HG02571 (cell line): ENCODE data around the gene ADISSP.
A peak's percentile ranks its signal among the peaks of the same experiment; 100 is the strongest.

Experiments
- ATAC-seq: cut with Tn5 transposase; IDR thresholded peaks from one replicate; pipeline ENCODE4 v1.9.1; 2021; ENCODE audit warnings: mild to moderate bottlenecking, moderate library complexity; ENCODE audit not compliant: unreplicated experiment

Gene ADISSP

GRCh38 chr20:3767427-3768341 is at the start of gene ADISSP:
ADISSP (minus strand) TSS chr20:3767753; CDS start chr20:3760100, 7,653 bp downstream.
- ATAC-seq, result peak; percentile 95

DNA sequence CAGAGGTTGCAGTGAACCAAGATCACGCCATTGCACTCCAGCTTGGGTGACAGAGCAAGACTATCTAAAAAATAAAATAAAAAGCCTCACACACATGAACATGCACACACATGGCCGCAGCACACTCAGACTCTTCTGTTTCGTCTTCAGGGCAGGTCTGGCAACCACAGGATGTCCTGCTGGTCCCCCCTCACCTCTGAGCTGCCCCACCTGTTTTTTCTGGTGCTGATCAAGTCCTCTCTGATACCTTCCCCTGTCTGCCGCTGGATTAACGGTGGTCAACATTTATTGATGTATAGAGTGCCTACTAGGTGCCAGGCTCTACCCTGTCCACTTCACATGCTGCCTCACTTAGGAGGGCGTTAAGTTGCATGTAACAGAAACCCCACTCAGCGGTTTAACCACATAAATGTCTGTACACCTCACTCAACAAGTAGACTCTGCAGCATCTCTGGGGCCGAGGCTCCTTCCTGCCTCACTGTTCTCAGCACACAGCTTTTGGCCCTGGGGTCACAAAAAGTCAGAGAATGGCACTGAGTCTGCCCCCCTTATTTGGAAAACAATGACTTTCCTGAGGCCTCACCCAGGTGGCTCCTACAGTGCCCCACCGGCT is 48.3 kb upstream of the ADISSP start:
- ATAC-seq, result no peak

GRCh38 chr20:3814928-3815495 is 47.5 kb upstream of the ADISSP start:
- ATAC-seq, result no peak

DNA sequence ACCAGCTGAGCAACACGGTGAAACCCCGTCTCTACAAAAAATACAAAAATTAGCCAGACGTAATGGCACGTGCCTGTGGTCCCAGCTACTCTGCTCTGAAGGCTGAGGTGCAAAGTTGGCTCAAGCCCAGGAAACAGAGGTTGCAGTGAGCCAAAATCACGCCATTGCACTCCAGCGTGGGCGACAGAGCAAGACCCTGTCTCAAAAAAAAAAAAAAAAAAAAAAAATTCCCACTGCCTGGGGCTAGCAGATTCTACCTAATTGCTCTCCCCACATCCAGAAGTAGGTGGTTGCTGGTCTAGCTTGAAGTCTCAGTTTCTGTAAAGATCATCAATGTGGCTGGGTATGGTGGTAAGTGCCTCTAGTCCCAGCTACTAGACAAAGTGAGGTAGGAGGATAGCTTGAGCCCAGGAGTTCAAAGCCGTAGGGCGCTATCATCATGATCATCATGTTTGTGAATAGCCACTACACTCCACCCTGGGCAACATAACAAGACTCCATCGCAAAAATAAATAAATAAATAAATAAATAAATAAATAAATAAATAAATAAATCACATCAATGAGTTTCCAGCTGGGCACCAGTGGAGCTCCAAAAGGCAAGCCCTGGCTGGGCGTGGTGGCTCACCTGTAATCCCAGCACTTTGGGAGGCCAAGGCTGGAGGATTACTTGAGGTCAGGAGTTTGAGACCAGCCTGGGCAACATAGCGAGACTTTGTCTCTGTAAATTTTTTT is 46.5 kb upstream of the ADISSP start:
- ATAC-seq, result no peak

DNA sequence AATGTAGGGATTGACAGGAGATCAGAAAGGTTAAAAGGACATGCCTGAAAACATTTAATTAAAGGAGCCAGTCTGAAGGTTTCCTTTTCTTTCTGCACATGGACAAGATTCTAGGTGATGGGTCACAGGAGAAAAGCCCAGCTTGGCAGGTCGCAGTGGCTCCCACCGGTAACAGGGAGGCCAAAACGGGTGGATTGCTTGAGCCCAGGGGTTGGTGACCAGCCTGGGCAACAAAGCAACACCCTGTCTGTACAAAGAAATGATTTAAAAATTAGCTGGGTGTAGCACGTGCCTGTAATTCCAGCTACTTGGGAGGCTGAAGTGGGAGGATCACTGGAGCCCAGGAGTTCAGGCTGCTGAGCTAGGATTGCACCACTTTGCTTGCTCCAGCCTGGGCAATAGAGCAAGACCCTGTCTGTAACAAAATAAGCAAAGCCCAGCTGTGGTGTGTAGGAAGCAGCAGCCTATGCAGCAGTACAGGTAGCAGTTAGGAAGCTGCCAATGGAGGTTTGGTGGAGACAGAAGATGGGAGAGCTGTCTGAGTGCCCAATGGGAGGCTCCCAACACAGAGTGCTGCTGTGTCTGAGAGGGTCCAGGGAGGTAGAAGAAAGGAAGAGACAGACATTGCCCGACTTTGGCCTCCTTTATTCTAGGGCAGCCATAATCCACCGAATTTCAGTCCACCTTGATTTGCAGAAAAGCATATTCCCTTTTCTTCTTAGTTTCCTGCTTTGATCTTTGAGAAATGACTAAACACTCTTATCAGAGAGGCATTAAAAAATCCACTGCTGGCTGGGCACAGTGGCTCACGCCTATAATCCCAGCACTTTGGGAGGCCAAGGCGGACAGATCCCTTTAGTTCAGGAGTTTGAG is 45.7 kb upstream of the ADISSP start:
- no peak for ATAC-seq

DNA sequence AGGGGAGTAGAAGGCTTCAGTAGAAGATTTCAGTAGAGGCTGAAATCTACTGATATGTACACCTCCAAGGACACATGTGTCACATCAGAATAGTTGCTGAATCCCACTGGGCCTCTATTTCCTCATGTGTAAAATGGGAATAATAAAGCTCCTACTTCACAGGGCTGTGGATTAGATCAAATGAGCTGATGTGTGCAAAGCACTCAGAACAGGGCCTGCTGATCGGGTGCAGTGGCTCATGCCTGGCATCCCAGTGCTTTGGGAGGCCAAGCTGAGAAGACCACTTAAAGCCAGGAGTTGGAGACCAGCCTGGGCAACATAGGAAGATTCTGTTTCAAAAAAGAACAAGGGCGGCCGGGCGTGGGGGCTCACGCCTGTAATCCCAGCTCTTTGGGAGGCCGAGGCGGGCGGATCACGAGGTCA is 44.7 kb upstream of the ADISSP start:
- ATAC-seq, result no peak

DNA sequence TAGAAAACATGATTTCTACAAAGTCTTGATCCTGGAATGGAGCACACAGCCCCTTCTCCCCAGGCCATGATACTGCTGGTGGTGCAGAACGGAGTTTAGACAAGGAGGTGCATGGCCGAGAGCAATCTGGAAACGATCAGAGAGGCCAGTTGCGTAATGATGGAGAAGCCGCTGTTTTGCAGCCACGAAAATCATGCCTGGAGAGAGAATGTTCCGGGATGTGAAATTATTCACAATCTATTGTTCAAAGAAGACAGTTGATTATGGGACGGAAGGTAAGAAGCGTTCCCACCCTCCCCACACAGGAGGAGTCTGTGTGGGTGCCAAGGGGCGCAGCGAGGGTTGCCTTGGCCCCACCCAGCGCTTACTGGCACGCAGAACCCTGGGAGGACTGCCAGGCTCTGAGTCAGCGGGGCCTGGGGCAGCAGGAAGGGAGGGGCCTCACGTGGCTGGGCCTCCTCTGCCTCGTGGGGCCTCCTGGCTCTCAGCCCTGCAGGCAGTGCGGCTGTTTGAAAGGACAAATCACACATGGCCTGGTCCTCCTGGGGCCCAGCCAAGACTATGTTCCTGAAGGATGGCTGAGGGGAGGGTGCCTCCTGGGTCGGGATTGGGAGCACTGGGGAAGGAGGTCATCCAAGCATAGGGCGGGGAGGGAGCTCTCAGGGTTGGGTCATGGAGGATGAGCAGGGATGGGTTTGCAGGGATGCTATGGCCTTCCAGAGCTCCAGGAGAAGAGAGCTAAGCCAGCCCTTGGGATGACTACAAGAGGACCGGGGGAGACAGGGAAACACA is 44.1 kb upstream of the ADISSP start:
- no peak for ATAC-seq

- no peak for ATAC-seq
Measured at GRCh38 chr20:3808544-3808943, 41.0 kb upstream of the ADISSP start.

- ATAC-seq, result no peak
Measured at GRCh38 chr20:3804781-3805180, 37.2 kb upstream of the ADISSP start.

DNA sequence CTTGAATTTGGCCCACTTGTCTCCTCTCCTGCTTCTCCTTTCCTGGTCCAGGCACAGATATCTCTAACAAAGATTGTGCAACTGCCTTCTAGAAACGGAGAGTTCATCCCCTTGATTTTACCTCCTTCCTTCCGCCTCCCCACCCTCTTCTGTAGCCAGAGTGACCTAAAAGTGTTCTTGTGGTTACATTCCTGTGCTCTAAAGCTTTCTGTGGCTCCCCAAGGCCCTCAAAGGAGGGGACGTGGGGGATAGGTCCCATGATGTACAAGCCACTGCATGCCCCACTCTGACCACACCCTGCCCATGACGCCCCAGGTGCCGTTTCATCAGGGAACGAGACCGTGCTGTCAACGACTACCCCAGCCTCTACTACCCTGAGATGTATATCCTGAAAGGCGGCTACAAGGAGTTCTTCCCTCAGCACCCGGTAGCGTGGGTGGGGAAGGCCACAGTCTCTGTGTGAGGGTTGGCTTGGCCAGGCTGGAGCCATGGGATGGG is 36.8 kb upstream of the ADISSP start:
- no peak for ATAC-seq

DNA sequence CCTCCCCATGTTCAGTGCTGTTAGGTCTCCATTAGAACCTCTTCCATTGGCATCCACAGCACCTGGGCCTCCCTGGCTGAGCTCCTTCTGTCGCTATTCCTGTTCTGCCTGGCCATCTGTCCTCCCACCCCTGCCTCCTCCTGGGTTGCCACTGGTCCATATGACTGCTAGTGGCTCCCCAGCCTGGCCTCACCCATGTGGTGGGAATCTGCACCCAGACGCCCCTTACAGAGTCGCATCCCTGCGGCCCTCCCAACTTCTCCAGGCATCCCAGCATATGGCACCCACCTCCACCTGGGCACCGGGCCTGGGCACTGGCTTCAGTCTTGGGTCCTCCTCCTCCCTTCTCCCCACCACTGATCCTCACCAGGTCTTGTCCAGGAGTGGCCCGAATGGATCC is 36.3 kb upstream of the ADISSP start:
- ATAC-seq, result no peak

DNA sequence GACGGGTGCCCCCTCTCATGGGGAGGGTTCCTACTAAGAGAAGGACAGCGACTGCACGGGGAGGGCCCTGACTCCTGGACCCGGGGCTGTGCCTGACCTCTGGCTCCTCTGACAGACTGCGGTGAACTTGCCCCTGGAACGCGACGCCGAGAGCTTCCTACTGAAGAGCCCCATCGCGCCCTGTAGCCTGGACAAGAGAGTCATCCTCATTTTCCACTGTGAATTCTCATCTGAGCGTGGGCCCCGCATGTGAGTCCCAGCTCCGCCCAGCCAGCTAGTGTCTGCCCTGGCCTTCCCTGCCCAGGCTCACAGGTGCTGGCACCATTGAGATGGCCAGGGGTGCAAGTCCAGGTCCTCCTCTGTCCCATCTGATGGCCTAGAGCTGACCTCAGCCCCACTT is 35.7 kb upstream of the ADISSP start:
- ATAC-seq, result no peak

GRCh38 chr20:3802524-3803239 is 35.1 kb upstream of the ADISSP start:
- ATAC-seq, result no peak

DNA sequence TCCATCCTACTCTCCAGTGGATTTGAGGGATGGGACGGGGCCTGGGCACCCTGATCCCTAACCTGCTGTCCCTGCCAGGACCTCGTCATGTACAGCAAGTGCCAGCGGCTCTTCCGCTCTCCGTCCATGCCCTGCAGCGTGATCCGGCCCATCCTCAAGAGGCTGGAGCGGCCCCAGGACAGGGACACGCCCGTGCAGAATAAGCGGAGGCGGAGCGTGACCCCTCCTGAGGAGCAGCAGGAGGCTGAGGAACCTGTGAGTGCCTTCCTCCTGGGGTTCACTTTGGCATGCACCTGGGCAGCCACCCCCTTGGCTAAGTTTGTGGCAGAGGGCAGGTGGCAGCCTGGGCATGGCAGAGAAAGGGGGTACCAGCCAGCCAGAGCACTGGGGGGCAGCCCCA is 34.3 kb upstream of the ADISSP start:
- no peak for ATAC-seq

DNA sequence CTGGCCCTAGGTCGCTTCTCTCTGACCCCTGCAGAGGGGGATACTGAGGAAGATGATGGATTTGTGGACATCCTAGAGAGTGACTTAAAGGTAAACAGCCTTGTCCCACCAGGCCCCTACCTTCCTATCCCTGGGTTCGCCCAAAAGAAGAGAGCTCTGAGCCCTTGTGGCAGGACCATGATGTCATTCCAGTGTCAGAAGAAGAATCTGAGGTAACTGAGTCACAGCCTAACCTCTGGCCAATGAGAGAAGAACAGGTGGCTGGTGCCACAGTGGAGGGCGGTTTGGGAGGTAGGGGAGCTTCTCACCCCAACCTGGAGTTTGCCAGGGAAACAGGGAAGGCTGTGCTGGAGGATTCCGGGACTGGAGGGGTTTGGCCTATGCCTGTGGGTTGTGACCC is 33.7 kb upstream of the ADISSP start:
- no peak for ATAC-seq

GRCh38 chr20:3800878-3801260 is 33.3 kb upstream of the ADISSP start:
- no peak for ATAC-seq

- no peak for ATAC-seq
Measured at GRCh38 chr20:3800256-3800877, 32.8 kb upstream of the ADISSP start.

GRCh38 chr20:3798908-3799248 is 31.3 kb upstream of the ADISSP start:
- no peak for ATAC-seq
